Hepatocyte (in vitro differentiated cells): Measurements from ENCODE around the gene RPS5. TPM values are rescaled to one million over a fixed set of nuclear protein-coding genes. Genes with fewer than 3 reads are reported as not detected.

Experiments
- DNase-seq: peaks from one replicate; pipeline ENCODE4 v3.0.0-alpha.2; 2016; ENCODE audit warnings: low spot score
- H2AFZ ChIP-seq: fragments of 200-600 bp; sonication (generic); 2 replicates; pipeline ENCODE4 v1.6.0; 2016; ENCODE audit warnings: antibody characterized with exemption, mild to moderate bottlenecking
- H3K27ac ChIP-seq: fragments of 200-600 bp; sonication (generic); 2 replicates; pipeline ENCODE4 v1.5.1; 2016; ENCODE audit warnings: mild to moderate bottlenecking
- H3K27me3 ChIP-seq: fragments of 200-600 bp; sonication (generic); 2 replicates; pipeline ENCODE4 v1.6.1; 2016
- H3K36me3 ChIP-seq: fragments of 200-600 bp; sonication (generic); replicated peaks from 2 replicates; pipeline ENCODE4 v1.5.1; 2016; ENCODE audit warnings: low read depth; ENCODE audit not compliant: insufficient read depth
- H3K4me1 ChIP-seq: fragments of 200-600 bp; sonication (generic); 2 replicates; pipeline ENCODE4 v1.5.1; 2016; ENCODE audit warnings: mild to moderate bottlenecking, moderate library complexity; ENCODE audit not compliant: insufficient read depth
- H3K4me2 ChIP-seq: fragments of 200-600 bp; sonication (generic); 2 replicates; pipeline ENCODE4 v1.6.0; 2016
- H3K4me3 ChIP-seq: fragments of 200-600 bp; sonication (generic); 2 replicates; pipeline ENCODE4 v1.5.1; 2016; ENCODE audit warnings: mild to moderate bottlenecking
- H3K79me2 ChIP-seq: fragments of 200-600 bp; sonication (generic); 2 replicates; pipeline ENCODE4 v1.6.0; 2017; ENCODE audit warnings: mild to moderate bottlenecking
- H3K9me2 ChIP-seq: fragments of 200-600 bp; sonication (generic); replicated peaks from 2 replicates; pipeline ENCODE4 v1.6.0; 2017; ENCODE audit warnings: mild to moderate bottlenecking; ENCODE audit not compliant: insufficient read depth
- H3K9me3 ChIP-seq: fragments of 200-600 bp; sonication (generic); 2 replicates; pipeline ENCODE4 v1.5.1; 2016; ENCODE audit warnings: low read depth, mild to moderate bottlenecking
- H4K20me1 ChIP-seq: fragments of 200-600 bp; sonication (generic); 2 replicates; pipeline ENCODE4 v1.6.0; 2016; ENCODE audit warnings: mild to moderate bottlenecking; ENCODE audit not compliant: insufficient read depth, poor library complexity, severe bottlenecking
- CTCF ChIP-seq: fragments of 200-600 bp; sonication (generic); IDR thresholded peaks from 2 replicates; pipeline ENCODE4 v1.5.1; 2016; ENCODE audit warnings: antibody characterized with exemption, mild to moderate bottlenecking; ENCODE audit not compliant: poor library complexity
- EZH2 ChIP-seq: fragments of 200-600 bp; sonication (generic); IDR thresholded peaks from 2 replicates; pipeline ENCODE4 v1.6.1; 2016; ENCODE audit warnings: antibody characterized with exemption, mild to moderate bottlenecking, borderline replicate concordance
- EZH2phosphoT487 ChIP-seq: fragments of 200-600 bp; sonication (generic); IDR thresholded peaks from one replicate; pipeline ENCODE4 v1.6.1; 2018; ENCODE audit warnings: antibody characterized with exemption, mild to moderate bottlenecking, low read depth, moderate library complexity; ENCODE audit not compliant: unreplicated experiment, severe bottlenecking
- WGBS: methylation state at CpG from one replicate; pipeline ENCODE4 v1.1.6; 2016; ENCODE audit warnings: low lambda C conversion rate; ENCODE audit errors: missing lambda C conversion rate; 5-methylcytosine and 5-hydroxymethylcytosine counted together
- polyA plus RNA-seq: library from polyadenylated mRNA; unstranded; fragments of >200 nt; fragmentation: Nextera tagmentation; extraction: Ambion mirVana; gene quantifications from 2 replicates; pipeline ENCODE4 v1.2.1, GENCODE V29; 2016
- total RNA-seq: library from RNA; depleted of rRNA; stranded (reverse); fragments of >200 nt; gene quantifications from 2 replicates; pipeline ENCODE4 v1.2.3, GENCODE V29; 2014

Gene RPS5
- total and polyA plus RNA-seq, 2 experiments from 2014 or later, result 565 to 1,644 TPM

GRCh38 chr19:58409010-58409790 is 22.1 kb downstream of the RPS5 start:
- H3K9me3 ChIP-seq, result no peaks in the 10 kb centered on the region
- 11% methylated on average over 30 of the region's 34 CpGs for WGBS
- H3K4me1 ChIP-seq, result peaks cover 8% of the 10 kb centered on the region
- H3K4me2 ChIP-seq, result peak overlapping the region; percentile 97
- H3K36me3 ChIP-seq, result no peaks in the 10 kb centered on the region
- no peaks in the 10 kb centered on the region for H3K9me2 ChIP-seq
- peak overlapping the region; percentile 61 for H3K4me3 ChIP-seq
- H2AFZ ChIP-seq, result peak overlapping the region; percentile 98
- no peaks in the 10 kb centered on the region for H4K20me1 ChIP-seq
- DNase-seq, result peak; percentile 56
- H3K79me2 ChIP-seq, result peaks cover 40% of the 10 kb centered on the region
- TF ChIP-seq CTCF (no peak), EZH2phosphoT487 (no peak), EZH2 (no peak)
- H3K27ac ChIP-seq, result peak overlapping the region; percentile 95
- H3K27me3 ChIP-seq, result no peaks in the 10 kb centered on the region

- Histone ChIP-seq H3K36me3 (no peaks in the 10 kb centered on the region), H3K4me2 (no peak overlapping the region), H3K79me2 (peaks cover 8% of the 10 kb centered on the region), H2AFZ (no peak overlapping the region), H3K9me3 (no peaks in the 10 kb centered on the region), H3K27me3 (no peaks in the 10 kb centered on the region), H3K4me3 (no peak overlapping the region), H4K20me1 (no peaks in the 10 kb centered on the region), H3K9me2 (no peaks in the 10 kb centered on the region), H3K27ac (no peak overlapping the region), H3K4me1 (no peaks in the 10 kb centered on the region)
- TF ChIP-seq EZH2phosphoT487 (no peak), CTCF (no peak), EZH2 (no peak)
- no peak for DNase-seq
- 94% methylated on average over 5 of the region's 5 CpGs for WGBS
Measured at GRCh38 chr19:58416604-58417003, 29.5 kb downstream of the RPS5 start.

- Histone ChIP-seq H3K4me3 (no peak overlapping the region), H3K9me3 (no peaks in the 10 kb centered on the region), H3K36me3 (no peaks in the 10 kb centered on the region), H3K27me3 (no peaks in the 10 kb centered on the region), H3K9me2 (no peaks in the 10 kb centered on the region), H4K20me1 (no peaks in the 10 kb centered on the region), H3K4me2 (no peak overlapping the region), H3K79me2 (peaks cover 8% of the 10 kb centered on the region), H3K27ac (no peak overlapping the region), H2AFZ (no peak overlapping the region), H3K4me1 (no peaks in the 10 kb centered on the region)
- no peak for TF ChIP-seq EZH2phosphoT487
- TF ChIP-seq CTCF, result no peak
- TF ChIP-seq EZH2, result no peak
- 97% methylated on average over 7 of the region's 7 CpGs for WGBS
- DNase-seq, result no peak
Measured at GRCh38 chr19:58417071-58417470, 30.0 kb downstream of the RPS5 start.
